ENCODE measurements around the gene GEN1.

Gene GEN1

DNA sequence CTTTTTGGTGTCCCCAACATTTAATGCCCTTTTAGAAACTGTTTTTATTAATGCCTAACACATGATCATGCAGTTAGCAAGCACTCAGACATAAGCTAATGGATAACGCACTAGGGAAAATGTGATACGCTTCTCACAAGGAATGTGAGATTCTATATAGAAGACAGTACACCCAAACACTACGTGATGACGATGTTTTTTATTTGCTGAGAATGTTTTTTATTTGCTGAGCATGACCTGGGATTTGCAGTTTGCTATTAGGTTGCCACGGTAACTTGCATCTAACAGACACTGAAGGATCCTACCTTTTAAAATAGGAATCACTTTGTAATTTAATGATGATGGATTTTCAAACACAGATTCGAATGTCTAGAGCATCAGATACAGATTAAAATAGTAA, 5.2 kb upstream of the GEN1 start:
- no peak overlapping the region for H3K4me2 ChIP-seq (ENCODE audit: low read length)
- H3K27ac ChIP-seq (ENCODE audit: low read depth, low read length) = no peak overlapping the region

DNA sequence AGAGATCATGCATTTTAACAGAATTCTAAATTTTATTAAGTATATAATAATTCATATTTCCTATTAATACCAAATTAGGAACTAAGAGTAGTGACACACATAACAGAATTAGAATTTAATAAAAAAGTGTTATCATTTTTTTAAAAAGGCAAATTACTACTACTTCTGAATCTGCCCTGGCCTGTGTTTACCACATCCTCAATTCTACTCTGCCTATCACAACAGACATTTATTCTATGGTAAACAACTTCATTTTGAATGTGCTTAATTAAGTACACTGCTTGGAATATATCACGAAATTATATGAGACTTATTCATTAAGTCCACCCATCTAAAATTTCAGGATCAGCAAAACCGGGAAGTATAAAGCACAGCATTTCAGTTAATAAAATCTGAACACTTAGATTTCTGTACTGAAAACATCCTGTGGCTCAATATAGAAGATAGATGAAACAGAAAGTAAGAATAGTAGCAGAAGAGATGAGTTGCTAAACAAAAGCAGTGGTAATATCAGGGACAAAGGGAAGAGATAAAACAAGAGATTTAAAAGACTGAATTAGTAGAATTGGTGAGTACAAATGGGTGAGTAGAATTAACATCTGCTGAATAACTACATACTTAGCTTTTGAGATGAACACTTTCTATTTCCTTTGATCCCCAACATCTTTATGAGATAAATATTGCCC, 4.0 kb upstream of the GEN1 start:
- no peaks in the 10 kb centered on the region for H3K9me3 ChIP-seq (ENCODE audit: control insufficient read depth, insufficient read depth, low read length)
- peaks cover 12% of the 10 kb centered on the region for H3F3A ChIP-seq (ENCODE audit: control insufficient read depth, insufficient read depth)
- TF ChIP-seq, protein P1, sequence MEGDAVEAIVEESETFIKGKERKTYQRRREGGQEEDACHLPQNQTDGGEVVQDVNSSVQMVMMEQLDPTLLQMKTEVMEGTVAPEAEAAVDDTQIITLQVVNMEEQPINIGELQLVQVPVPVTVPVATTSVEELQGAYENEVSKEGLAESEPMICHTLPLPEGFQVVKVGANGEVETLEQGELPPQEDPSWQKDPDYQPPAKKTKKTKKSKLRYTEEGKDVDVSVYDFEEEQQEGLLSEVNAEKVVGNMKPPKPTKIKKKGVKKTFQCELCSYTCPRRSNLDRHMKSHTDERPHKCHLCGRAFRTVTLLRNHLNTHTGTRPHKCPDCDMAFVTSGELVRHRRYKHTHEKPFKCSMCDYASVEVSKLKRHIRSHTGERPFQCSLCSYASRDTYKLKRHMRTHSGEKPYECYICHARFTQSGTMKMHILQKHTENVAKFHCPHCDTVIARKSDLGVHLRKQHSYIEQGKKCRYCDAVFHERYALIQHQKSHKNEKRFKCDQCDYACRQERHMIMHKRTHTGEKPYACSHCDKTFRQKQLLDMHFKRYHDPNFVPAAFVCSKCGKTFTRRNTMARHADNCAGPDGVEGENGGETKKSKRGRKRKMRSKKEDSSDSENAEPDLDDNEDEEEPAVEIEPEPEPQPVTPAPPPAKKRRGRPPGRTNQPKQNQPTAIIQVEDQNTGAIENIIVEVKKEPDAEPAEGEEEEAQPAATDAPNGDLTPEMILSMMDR (IDR thresholded peaks at IDR 0.05; ENCODE audit: low read depth, low read length, poor library complexity, severe bottlenecking) = no peak
- no peak for TF ChIP-seq EZH2phosphoT487 (IDR thresholded peaks at IDR 0.05; ENCODE audit: borderline replicate concordance, low read length)
- peak overlapping the region; percentile 52 for H3K4me3 ChIP-seq (ENCODE audit: low read length)
- H3K27ac ChIP-seq (ENCODE audit: low read depth, low read length) = peak overlapping the region; percentile 37; the same call in 1 of the 2 replicates
- peaks cover 31% of the 10 kb centered on the region for H3K4me1 ChIP-seq (ENCODE audit: control insufficient read depth, low read length)
- H3K9me2 ChIP-seq (replicated peaks; ENCODE audit: control insufficient read depth, low read length) = no peaks in the 10 kb centered on the region
- peaks cover 80% of the 10 kb centered on the region for H3K79me2 ChIP-seq (ENCODE audit: control insufficient read depth, low read length)
- no peaks in the 10 kb centered on the region for H3K27me3 ChIP-seq (ENCODE audit: control insufficient read depth, low read length)
- H3K4me2 ChIP-seq (ENCODE audit: low read length) = peak overlapping the region; percentile 65
- peaks cover 60% of the 10 kb centered on the region for H3K36me3 ChIP-seq (ENCODE audit: control insufficient read depth, low read length)
- H4K20me1 ChIP-seq (ENCODE audit: control insufficient read depth, insufficient read depth, low read depth, low read length) = peaks cover 4% of the 10 kb centered on the region; the same call in 1 of the 2 replicates

More for the DNA sequence above, 5.2 kb upstream of the GEN1 start:
- Histone ChIP-seq H3F3A (ENCODE audit: control insufficient read depth, insufficient read depth) (peaks cover 12% of the 10 kb centered on the region), H4K20me1 (ENCODE audit: control insufficient read depth, insufficient read depth, low read depth, low read length) (no peaks in the 10 kb centered on the region), H3K4me3 (ENCODE audit: low read length) (no peak overlapping the region), H3K27me3 (ENCODE audit: control insufficient read depth, low read length) (no peaks in the 10 kb centered on the region), H3K4me1 (ENCODE audit: control insufficient read depth, low read length) (peaks cover 31% of the 10 kb centered on the region), H3K9me2 (replicated peaks; ENCODE audit: control insufficient read depth, low read length) (no peaks in the 10 kb centered on the region), H3K36me3 (ENCODE audit: control insufficient read depth, low read length) (peaks cover 64% of the 10 kb centered on the region), H3K79me2 (ENCODE audit: control insufficient read depth, low read length) (peaks cover 70% of the 10 kb centered on the region), H3K9me3 (ENCODE audit: control insufficient read depth, insufficient read depth, low read length) (no peaks in the 10 kb centered on the region)
- TF ChIP-seq, protein P1 (IDR thresholded peaks at IDR 0.05; ENCODE audit: low read depth, low read length, poor library complexity, severe bottlenecking) = no peak
- TF ChIP-seq EZH2phosphoT487 (IDR thresholded peaks at IDR 0.05; ENCODE audit: borderline replicate concordance, low read length) = no peak

DNA sequence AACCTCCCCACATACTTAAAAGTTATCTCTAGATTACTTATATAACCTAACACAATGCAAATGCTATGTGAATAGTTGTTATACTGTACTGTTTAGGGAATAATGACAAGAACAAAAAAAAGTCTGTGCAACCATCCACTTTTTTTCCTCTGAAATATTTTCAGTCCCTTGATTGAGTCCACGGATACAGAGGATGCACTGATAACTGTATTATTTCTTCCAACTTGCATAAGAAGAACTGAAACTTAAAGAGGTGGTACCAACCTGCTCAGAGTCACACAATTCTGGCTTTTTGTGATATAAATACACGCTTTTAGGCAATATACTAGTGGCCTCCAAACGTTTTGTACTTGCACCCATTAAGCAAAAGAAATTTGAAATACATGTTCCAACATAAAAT, 1.7 kb upstream of the GEN1 start:
- peaks cover 16% of the 10 kb centered on the region for H4K20me1 ChIP-seq (ENCODE audit: control insufficient read depth, insufficient read depth, low read depth, low read length)
- no peaks in the 10 kb centered on the region for H3K27me3 ChIP-seq (ENCODE audit: control insufficient read depth, low read length)
- TF ChIP-seq, protein P1 (IDR thresholded peaks at IDR 0.05; ENCODE audit: low read depth, low read length, poor library complexity, severe bottlenecking) = no peak
- no peak for TF ChIP-seq EZH2phosphoT487 (IDR thresholded peaks at IDR 0.05; ENCODE audit: borderline replicate concordance, low read length)
- H3K9me2 ChIP-seq (replicated peaks; ENCODE audit: control insufficient read depth, low read length) = no peaks in the 10 kb centered on the region
- peaks cover 51% of the 10 kb centered on the region for H3K4me1 ChIP-seq (ENCODE audit: control insufficient read depth, low read length)
- no peaks in the 10 kb centered on the region for H3K9me3 ChIP-seq (ENCODE audit: control insufficient read depth, insufficient read depth, low read length)
- peaks cover 92% of the 10 kb centered on the region for H3K79me2 ChIP-seq (ENCODE audit: control insufficient read depth, low read length)
- peaks cover 12% of the 10 kb centered on the region for H3F3A ChIP-seq (ENCODE audit: control insufficient read depth, insufficient read depth)
- H3K4me2 ChIP-seq (ENCODE audit: low read length) = peak overlapping the region; percentile 65
- H3K36me3 ChIP-seq (ENCODE audit: control insufficient read depth, low read length) = peaks cover 55% of the 10 kb centered on the region
- peak overlapping the region; percentile 84 for H3K27ac ChIP-seq (ENCODE audit: low read depth, low read length)
- H3K4me3 ChIP-seq (ENCODE audit: low read length) = peak overlapping the region; percentile 81

Data from DOHH2 (cell line).